GM18951 (cell line): ENCODE data around the gene IVL.

Experiments
- POLR2A ChIP-seq: IDR thresholded peaks from 4 replicates; pipeline ENCODE4 v1.6.1; 2011; ENCODE audit warnings: mild to moderate bottlenecking; ENCODE audit not compliant: insufficient read length, insufficient read depth; ENCODE audit errors: extremely low read depth
- in situ Hi-C: fragments of 300-500 bp; cut with MboI; formaldehyde crosslinking; loops from one replicate; pipeline ENCODE4 v1.12.0; 2022; ENCODE audit warnings: low sequenced_read_pairs, mixed read lengths, inconsistent platforms; ENCODE audit not compliant: unreplicated experiment

Gene IVL

DNA sequence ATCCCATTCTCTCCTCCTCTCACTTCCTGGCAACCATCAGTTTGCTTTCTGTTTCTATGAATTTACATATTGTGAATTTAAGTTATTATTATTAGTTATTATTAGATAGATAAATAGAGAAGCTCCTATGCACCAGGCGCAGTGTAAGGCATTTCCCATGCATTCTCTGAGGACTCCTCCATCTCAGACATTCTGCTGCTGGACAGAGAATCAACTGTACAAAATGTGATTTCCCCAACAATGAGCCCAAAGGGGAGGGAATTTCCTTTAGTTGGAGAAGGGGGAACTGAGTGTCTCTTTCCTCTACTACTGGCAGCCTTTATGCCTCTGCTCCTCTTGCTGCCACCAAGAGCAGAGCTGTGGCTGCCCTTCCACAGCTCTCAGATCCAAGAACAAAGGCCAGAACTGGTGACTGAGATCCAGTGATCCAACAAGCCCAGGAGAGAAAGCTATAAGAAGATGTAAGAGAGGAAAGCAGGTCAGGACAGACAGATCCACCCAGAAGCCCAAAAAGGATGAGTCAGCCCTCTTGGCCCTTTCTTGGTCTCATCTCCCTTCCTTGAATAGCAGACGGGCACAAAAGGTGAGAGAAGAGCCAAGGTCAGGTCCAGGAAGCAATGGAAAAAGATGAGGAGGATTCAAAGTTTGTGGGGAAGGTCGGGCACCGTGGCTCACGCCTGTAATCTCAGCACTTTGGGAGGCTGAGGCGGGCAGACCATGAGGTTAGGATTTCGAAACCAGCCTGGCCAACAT is 3.5 kb upstream of the IVL start:
- in situ Hi-C loops: no loop called here
- no peak for TF ChIP-seq POLR2A

DNA sequence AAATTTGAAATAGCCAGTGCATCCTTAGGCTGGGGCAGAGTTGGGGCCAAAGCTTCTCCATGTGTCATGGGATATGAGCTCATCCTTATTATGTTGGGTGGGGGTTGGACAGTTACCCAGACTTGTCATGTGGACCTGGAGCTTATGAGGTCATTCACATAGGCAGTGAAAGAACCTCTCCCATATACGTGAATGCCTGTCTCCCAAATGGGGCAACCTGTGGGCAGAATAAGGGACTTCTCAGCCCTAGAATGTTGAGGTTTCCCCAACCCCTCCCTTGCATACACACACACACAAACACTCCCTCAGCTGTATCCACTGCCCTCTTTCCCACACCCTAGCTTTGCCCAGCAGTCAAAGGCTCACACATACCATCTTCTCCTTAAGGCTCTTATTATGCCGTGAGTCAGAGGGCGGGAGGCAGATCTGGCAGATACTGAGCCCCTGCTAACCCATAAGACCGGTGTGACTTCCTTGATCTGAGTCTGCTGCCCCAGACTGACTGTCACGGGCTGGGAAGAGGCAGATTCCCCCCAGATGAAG is 2.3 kb upstream of the IVL start:
- TF ChIP-seq POLR2A: no peak
- in situ Hi-C loops: no loop called here

- in situ Hi-C loops: no loop called here
- no peak for TF ChIP-seq POLR2A
These were observed 860 bp downstream of the IVL start for GRCh38 chr1:152909206-152909605.

DNA sequence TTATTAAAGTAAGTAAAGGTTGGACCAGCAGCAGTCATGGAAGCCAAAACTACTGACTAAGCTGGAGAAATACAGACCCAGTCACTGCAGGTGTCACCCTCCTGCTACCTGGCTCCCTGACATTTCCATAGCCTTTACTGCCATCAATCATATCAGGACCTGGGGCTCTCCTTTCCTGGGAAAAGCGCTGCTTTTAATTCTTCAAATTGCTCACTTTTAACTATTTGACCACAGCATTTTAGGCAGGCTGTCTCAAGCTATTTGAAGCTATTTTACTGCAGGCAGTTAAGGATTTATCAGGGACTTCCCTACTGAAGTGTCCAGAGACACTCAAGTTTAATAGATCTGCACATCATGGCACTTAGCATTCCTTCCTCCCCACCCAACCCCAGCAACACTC is 4.1 kb downstream of the IVL start:
- TF ChIP-seq POLR2A: no peak
- in situ Hi-C loops: no loop called here

GRCh38 chr1:152912900-152913299 is 4.6 kb downstream of the IVL start:
- in situ Hi-C loops: no loop called here
- no peak for TF ChIP-seq POLR2A

DNA sequence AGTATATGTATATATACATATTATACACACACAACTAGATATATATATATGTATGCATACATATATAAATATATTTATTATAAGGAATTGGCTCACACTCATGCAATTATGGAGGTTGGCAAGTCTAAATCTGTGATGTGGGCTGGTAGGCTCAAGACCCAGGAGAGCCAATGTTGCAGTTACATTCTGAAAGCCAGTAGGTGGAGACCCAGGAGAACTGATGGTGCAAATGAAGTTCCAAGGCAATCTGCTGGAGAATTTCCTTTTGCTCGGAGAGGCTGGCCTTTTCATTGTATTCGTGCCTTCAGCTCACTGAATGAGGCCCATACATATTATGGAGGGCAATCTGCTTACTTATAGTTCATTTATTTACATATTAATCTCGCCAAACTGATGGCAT is 9.4 kb downstream of the IVL start:
- TF ChIP-seq POLR2A: no peak
- in situ Hi-C loops: no loop called here

DNA sequence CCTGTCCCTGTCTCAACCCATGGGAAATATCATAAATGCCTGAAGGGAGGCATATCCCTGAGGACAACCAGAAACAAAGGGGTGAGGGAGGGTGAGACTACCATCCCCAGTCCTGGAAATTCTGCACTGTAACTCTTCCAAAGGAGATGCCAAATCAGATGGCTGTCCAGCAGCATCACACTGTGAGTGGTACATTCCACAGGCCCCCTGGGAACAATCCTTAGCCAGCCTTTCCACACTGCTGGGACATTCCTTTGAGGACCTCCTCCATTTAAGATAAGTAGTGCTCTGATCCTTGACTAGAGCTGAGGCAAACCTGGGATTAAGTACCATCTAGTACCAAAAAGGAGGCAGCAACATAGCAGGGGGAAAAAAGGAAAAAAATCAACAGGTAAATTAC is 10.7 kb downstream of the IVL start:
- no peak for TF ChIP-seq POLR2A
- in situ Hi-C loops: no loop called here

DNA sequence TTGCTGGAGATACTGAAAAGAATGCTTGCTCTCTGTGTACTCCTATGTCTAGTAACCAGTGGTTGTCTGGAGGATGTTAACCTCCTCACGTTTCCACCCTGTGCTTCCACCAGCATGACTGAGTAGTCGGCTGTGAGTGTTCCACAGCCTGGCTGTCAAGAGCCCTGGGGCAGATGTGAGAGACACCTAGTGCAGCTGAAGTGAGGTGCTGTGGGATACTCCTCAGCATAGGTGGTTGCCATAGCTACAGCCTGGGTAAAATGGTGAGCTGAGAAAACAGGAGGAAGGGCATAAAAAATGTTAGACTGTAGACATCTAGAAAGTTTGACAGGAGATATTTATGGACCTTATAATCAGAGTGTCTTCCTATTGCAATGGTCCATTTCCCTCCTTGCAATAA is 15.8 kb downstream of the IVL start:
- no peak for TF ChIP-seq POLR2A
- in situ Hi-C loops: no loop called here

DNA sequence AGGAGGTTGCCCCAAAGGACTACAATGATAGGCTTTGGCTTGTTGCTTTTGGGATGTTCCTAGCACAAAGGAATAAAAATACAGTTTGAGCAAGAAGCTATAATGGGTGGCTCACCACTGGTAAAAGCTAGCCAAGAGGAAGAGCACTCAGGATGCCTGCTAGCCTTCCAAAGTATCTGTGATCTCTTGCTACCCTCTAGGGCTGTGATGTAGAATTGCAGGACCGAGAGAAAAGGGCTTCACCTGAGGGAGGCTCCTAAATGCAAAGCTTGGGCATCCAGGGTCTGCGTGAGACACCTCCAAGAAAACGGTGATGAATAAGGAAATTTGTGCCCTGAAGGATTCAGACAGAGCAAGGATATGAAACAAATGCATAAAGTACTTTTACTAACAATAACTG is 17.7 kb downstream of the IVL start:
- in situ Hi-C loops: no loop called here
- no peak for TF ChIP-seq POLR2A

DNA sequence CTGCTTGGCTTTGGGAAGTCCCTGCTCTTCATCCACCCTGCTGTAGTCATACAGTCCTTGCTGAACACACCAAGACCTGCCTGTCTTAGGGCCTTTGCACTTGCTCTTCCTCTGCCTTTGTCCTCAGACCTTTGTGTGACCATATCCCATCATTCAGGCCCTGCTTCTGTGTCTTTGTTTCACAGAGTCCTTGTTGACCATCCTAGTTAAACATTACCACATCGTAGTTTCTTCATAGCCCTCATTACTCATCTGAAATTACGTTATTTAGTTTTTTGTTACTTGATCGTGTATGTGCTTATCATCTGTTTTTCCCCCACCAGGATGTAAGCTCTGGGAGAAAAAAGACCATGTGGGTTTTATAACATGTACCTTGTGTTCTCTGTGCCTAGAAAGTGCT is 20.3 kb downstream of the IVL start:
- in situ Hi-C loops: no loop called here
- TF ChIP-seq POLR2A: no peak

GRCh38 chr1:152932170-152932811 is 23.9 kb downstream of the IVL start:
- TF ChIP-seq POLR2A: no peak
- in situ Hi-C loops: no loop called here

DNA sequence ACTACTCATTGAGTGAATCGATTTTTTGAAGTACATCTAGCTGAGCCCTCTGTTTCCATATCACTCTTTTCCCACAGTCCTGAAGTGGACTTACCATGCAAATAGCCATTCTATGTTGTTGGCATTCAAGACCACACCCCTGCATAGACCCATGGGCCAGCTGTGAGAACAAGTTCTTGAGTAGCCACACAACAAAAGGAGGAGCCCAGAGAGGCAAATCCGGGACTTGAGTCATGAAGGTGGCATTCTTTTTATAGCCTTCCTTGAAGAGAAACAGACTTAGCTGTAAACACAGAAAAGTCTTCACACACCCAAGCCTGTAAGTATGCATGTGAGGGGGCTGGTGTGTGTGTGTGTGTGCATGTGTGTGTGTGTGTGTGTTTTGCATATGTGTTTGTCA is 24.9 kb downstream of the IVL start:
- in situ Hi-C loops: no loop called here
- TF ChIP-seq POLR2A: no peak

DNA sequence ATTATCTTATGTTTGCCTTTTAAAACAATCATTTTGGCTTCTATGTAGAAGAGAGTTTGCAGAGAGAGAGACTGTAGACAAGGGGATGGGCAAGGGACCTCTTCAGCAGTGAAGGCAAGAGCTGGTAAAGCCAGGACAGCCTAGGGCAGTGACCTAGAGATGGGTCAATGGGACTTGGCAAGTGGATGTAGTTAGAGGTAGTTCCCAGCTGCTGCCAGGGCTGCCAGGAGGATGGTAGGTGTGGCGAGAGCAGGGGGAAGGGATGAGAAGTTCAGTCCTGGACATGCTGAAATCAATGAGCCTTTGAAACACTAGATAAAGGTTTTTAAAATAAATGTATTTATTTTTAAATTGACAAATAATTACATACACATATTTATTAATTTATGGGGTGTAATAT is 32.3 kb downstream of the IVL start:
- in situ Hi-C loops: no loop called here
- TF ChIP-seq POLR2A: no peak
